NCI-H128 (cell line): Measurements from ENCODE around the gene FBXL16.
"Not testable (repeated sequence)": the region's sequence is repeated elsewhere in the genome, so short reads cannot be mapped to it uniquely, and the experiment has no call there.

Experiments used
- DNase-seq: peaks from one replicate; lab custom pipeline; 2025; ENCODE audit not compliant: unreplicated experiment; lab: John Stamatoyannopoulos, UW

The FBXL16 gene

DNA sequence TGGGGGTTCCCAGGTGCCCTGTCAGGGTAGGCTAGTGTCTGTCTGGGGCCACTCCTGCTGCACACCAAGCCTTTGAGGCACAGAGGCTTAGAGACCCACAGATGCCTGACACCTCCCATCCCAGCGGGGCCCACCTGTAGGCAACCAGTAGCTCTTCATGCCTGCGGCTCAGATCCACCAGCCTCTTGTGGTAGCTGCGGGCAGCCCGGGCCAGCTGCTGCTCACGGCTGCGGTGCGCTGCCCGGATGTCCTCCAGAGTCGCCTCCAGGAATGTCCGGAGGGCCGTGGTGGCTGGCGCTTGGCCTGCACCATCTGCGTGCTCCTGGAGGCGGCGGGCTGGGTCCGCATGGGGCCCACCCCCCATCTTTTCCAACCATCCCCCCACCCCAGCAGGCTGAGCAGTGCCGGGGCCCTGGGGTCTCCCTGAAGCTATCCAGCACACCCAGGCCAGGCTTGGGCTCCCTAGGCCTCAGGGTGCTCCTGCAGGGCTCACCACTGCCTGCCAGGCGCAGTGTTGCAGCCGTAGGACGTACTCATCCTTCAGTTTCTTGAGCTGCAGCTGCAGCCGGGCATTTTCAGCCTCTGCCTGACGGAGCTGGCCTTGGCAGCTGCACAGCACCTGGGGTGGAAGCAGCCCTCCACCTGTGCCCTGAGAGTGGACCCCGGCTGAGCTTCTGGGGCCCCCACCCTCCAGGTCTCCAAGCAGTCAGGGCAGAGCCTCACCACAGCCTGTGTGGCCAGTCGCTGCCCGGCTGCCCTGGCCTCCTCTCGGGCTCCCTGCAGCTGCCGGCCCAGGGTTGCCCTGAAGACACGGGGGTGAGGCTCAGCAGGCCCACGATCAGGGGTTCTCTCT lies 18.8 kb upstream of the FBXL16 start:
- no peak for DNase-seq

DNA sequence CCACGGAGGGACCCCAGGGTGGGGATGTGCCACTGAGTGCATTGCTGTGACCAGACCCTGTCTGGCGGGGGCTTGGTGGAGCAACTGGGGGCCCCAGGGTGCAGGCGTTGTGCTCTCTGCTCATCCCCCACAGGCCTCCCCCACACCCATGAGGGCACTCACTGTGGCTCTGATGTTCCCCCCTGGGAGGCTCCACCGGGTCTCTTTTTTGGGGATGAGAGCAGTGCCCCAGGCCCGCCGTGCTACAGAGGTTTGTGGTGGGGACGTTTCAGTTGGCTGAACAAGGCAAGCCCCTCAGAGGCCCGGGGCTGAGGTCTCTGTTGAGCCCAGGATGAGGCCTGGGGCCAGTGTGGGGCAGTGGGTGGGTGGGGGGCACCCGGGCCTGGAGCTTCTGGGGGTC lies 18.1 kb upstream of the FBXL16 start:
- DNase-seq = no peak

DNA sequence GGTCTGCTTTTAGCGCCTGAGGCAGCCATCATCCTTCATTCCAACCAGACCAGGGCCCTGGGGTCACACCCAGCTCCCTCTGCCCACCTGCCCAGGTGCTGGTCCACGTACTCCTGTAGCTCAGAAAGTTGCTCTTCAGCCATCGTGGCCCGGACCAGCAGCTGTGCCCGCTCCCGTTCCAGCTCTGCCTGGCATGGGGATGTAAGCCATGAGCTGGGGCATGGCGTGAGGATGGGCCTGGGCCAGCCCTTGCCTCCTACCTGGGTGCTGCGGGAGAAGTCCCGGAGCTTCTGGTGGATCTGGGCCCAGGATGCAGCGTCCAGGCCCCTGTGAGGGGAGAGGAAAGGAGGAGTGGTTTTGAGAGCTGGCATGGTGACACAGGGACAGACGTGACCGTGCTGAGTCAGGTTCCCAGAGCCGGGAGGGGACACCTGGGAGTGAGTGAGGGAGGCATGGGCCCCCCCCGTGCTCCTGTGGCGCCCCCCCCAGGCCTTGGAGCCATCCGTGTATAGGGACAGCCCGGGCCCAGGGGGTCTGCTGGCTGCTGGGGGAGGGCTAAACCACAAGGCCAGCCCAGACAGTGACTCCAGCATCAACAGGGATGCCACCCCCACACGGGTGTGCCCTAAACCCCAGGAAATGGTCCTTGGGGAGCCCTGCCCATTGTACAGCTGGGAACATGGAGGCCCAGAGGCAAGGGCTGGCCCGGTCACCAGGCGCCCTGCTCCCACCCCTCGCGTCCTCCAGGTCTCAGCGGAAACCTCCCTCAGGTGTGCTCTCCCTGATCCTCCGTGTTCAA lies 17.4 kb upstream of the FBXL16 start:
- no peak for DNase-seq

DNA sequence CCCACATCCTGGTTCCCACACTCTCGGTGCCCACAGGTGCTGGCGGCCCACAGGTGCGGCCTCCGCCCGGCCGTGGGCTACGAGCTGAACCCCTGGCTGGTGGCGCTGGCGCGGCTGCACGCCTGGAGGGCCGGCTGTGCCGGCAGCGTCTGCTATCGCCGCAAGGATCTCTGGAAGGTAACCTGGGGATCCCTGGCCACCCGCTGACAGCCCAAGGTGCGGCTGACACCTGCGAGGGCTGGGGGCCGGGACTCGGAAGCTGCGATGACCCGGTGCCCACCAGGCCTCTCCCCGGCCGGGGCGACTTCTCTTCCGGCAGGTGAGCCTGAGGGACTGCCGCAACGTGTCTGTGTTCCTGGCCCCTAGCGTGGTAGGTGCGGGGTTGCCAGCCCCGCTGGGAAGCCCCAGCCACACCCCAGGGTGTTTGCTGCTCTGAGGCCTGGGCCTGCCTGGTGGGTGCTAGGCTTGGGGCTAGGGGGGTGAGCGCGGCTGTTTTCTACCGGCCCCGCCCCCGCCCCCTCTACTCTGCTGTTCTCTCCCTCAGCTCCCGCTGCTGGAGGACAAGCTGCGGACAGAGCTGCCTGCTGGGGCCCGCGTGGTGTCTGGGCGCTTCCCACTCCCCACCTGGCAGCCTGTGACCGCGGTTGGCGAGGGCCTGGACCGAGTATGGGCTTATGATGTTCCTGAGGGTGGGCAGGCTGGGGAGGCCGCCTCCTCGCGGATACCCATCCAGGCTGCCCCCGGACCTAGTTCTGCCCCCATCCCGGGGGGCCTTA lies 16.4 kb upstream of the FBXL16 start:
- DNase-seq = no peak

DNA sequence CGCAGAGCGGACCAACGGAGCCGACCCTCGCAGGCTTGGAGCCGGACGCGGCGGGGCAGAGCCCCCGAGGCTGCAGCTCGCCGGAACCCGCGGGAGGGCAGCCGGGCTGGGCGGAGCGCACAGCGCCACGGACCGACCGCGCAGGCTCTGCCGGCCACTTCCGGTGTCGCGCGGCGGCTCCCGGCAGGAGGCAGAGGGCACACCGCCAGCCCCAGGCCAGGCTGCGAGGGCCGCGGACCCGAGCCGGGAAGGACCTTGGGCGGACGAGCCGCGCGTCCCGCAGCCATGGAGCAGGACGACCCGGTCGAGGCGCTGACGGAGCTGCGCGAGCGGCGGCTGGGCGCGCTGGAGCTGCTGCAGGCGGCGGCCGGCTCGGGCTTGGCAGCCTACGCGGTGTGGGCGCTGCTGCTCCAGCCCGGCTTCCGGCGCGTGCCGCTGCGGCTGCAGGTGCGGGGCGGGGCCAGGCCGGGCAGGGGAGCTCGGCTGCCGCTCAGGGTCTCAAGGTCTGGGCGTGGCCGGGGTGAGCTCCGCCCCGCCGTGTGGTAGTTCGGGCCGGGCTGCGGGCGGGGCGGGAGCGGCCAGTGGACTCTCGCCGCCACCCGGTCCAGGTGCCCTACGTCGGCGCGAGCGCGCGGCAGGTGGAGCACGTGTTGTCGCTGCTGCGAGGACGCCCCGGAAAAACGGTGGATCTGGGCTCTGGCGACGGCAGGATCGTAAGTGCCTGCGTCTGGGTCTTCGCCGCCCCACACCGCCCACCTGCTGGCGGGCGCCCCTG lies 15.6 kb upstream of the FBXL16 start, which contains the start of gene ANTKMT:
TSS of gene ANTKMT (plus strand) at position 157 of the 775 bp plus-strand sequence. CDS start at position 286, 129 bp downstream.
- DNase-seq = peak; percentile 67

DNA sequence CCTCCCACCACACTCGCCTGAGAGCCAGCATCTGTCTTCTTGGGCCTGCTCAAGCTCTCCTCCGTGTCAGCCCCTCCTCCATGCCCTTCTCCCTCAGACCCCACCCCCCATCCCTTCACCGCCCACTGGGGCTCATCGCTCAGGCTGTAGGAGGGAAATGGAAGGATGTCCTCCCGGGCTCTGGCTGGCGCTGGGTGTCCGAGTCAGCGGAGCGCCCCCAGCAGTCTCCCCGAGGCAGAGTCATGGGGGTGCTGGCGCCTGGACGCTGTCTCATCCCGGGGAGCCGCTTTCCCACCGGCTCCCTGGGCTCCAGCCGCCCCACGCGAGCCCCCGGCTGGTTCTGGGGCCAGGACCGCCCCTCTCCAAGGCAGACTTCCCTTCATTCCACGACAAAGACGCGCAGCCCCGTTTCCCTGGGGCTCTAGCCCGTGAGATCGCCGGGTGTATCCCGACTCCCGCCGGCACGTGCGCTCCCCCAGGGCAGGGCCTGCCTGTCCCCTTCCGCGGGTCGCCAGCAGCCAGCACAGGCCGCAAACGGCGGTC lies 14.9 kb upstream of the FBXL16 start:
- no peak for DNase-seq

DNA sequence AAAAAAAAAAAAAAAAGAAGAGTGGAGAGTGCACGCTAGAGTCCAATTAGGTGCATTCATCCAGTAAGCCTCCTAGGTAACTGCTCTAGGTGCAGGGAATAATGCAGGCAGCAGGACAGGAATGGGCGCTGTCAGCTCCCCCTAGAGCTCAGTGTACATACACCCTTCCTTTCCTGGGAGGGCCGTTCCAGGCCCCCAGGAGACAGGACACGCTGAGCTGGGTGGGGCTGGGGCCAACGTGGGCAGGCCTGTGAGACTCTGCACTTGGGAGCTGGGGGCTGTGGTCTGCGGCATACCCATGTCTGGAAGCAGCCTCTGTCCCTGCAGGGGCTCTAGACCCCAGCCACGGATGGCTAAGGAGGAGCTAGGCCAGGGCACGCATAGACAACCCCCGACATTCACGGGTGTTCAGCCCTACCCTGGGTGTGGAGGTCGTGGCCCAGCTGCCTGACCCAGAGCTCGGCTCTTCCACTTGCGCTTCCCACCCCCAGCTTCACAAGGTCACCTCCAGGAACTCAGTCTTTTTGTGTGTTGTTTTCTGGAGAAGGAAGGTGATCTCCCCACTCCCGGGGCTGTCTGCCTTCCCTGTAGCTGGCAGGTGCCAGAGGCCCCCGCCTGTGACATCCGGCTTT lies 14.3 kb upstream of the FBXL16 start:
- no peak for DNase-seq

DNA sequence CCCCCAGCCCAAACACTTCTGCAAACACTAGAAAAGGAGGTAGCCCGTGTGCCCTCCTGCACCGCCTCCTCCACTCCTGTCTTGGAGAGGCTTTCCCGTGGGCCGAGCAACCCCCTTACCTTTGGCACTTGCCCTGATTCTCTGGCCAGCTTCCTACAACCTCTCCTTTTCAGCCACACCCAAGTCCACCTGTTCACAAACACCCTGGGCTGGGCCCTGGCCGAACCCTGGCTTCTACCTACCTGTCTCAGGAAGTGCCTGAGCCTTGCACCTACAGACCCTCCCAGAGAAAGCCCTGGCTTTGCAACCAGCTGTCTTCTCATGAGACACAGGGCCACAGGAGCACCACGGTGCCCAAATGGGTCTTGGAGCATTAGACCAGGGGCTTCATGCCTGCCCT lies 13.3 kb upstream of the FBXL16 start:
- DNase-seq = no peak

DNA sequence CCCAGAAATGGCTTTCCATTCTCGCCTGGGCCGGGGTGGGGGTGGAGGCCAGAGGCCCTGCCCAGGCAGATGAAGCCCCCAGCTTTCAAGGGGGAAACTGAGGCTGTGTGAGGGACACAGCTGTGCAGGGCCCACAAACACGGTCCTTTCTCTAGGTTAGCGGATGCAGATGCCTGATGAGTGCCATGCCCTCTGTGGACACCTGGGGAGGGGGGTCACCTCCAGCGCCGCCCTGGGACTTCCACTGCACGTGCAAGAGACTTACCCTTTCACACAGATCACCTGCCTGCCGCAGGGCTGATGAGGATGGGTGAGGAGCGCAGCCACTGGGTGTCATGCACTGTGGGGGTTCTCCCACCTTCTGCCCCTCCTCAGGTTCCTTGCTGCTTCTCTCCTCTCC lies 12.8 kb upstream of the FBXL16 start:
- DNase-seq = no peak

DNA sequence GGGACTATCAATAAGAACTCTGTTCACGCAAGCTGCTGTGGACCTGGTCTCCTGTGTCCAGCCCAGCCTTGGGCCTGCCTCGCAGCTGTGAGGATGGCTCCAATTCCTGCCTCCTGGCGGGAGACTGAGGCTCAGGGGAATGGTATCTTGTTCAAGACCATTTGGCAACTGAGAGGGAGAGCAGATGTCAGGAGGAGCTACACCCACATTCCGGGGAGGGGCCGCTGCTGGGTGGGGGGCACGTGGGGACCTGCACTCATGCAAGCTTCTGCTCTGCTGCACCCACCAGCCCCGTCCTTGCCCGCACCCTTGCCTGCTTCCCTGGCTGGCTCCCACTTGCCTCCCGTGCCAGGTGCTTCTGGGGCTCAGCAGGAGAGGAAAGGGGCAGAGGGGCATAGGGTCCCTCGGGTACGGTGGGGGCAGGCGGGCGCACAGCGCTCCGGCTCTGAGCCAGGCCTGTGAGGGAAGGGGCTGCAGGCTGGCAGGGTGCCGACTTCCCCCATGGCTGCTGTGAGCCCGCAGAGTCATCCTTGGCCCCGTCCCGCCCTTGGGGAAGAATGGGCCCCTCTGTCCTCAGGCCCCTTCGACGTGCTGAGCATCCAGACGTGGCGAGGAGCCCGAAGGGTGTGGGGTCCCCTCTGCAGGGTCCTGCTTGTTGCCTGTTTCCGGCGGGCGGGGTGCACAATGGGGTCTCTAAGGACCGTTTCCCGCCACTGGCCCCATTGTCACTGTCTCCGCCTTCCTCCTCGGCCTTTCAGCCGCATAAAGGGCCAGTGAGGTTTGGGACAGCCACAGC lies 12.0 kb upstream of the FBXL16 start:
- no peak for DNase-seq

DNA sequence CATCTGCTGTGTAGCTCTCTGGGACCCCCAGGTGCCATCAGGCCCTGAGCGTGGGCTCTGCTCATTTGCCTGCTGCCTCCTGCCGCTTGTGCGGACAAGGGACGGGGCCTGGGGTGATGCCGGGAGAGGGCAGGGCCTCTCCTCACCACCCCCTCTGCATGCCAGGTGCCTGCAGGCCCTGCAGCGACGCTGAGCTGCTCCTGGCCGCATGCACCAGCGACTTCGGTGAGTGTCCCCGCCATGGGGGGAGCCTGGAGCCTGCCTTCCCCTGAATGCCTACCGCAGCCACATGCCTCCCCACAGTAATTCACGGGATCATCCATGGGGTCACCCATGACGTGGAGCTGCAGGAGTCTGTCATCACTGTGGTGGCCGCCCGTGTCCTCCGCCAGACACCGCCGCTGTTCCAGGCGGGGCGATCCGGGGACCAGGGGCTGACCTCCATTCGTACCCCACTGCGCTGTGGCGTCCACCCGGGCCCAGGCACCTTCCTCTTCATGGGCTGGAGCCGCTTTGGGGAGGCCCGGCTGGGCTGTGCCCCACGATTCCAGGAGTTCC lies 11.2 kb upstream of the FBXL16 start:
- DNase-seq = no peak

DNA sequence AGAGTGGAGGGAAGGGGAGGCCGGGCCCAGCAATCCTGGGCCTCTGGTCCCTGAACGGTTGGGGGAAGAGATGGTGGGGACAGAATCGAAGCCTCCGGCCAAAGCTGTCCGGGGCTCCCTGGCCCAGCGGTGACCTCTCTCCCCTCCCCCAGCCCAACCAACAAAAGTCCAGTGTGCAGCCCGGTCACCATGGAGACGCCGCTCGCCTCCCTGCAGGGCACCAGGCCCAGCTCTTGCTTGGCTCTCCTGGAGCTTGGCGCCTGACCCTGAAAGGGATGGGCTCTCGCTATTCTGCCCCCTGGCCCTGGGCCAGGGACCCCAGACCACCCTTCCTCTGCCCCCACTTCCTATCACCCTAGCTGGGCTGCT lies 10.6 kb upstream of the FBXL16 start:
- no peak for DNase-seq

DNA sequence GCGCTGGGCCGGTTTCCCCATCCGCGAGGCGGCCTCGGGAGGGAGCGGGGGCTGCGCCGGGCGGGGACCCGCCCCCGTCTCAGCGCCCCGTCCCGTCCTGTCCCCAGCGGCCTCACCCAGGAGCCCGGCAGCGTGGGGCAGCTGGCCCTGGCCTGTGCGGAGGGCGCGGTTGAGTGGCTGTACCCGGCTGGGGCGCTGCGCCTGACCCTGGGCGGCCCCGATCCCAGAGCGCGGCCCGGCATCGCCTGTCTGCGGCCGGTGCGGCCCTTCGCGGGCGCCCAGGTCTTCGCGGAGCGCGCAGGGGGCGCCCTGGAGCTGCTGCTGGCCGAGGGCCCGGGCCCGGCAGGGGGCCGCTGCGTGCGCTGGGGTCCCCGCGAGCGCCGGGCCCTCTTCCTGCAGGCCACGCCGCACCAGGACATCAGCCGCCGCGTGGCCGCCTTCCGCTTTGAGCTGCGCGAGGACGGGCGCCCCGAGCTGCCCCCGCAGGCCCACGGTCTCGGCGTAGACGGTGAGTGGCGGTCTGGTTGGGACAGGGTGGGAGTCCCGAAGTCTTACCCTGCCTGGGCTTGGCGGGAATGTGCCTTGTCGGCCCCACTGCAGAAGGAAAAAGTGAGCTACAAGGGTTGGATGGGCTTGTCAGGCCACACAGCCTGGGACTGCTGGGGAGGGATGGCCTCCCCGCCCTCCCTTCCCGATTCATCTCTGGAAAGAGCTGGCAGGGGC lies 10.0 kb upstream of the FBXL16 start:
- DNase-seq = no peak

DNA sequence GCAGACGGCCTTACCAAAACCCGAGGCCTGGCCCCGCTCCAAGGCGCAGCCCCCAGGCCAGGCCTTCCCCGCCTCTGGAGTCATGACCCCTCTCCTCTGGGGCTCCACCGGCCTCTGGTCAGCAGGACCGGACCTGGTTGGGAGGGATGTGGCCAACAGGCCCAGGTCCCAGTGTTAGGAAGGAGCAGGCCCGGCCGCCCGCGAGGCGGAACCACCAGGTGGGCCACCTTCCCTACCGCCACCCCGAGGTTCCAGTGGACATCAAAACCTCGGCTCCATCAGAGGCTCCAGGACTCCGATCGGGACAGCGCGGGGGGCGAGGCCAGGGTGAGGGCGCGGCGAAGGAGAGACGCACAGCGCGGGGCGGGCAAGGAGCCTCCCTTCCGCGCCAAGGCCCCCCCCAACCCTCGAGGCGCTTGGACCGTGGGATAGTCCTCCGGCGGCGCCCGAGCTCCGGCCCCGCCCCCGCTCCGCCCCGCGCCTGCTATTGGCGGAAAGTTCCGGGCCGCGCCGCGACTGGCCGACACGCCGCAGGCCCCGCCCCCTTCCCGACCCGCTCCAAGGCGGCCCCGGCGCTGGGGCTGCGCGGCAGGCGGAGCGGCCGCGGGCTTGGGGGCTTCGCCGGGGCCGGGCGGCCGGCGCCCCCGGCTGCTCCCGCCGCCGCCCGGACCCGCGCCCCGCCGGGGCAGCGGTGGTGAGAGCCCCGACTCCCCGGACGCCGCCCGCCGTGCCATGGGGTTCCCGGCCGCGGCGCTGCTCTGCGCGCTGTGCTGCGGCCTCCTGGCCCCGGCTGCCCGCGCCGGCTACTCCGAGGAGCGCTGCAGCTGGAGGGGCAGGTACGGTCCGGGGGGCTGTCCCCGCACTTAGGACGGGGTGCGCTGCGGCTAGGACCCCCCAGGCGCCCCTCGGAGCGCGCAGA lies 9.2 kb upstream of the FBXL16 start, which contains the start of gene METRN:
TSS of gene METRN (plus strand) at position 561 of the 919 bp plus-strand sequence. CDS start at position 733, 172 bp downstream.
- DNase-seq = no peak

DNA sequence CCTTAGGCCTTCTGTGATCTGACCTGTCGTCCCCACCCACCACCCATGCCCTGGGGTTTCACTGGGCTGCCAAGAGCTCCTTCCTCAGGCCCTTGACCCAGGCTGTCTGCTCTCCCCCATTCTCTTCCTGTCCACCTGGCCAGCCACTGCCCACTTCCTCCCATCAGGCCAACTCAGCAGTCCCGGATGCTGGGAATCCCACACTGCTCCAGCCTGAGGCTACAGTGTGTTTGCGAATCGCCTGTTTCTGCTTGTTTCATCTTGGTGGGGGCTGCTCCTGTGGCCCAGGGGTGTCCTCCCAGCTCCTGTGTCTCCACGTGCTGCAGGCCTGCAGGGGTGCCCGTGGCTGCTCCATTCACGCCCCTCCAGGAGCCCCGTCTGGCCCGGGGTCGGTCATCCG lies 8.5 kb upstream of the FBXL16 start:
- no peak for DNase-seq

DNA sequence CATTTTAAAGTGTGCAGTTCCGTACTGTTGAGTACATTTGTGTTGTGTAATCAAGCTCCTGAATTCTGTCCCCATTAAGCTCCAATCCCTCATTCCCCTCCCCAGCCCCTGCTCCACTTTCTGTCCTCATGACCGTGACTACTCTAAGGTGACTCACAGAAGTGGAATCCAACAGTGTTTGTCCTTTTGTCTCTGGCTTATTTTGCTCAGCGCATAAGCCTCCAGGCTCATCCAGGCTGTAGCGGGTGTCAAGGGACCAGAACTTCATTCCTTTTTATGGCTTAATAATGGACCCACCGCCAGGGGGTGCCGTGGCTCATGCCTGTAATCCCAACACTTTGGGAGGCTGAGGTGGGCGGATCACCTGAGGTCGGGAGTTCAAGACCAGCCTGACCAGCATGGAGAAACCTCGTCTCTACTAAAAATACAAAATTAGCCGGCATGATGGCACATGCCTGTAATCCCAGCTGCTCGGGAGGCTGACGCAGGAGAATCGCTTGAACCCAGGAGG lies 7.2 kb upstream of the FBXL16 start:
- not testable (repeated sequence) for DNase-seq
